ENCODE results near the gene SH3BP4.

- TF ChIP-seq CTCF (IDR thresholded peaks at IDR 0.05; ENCODE audit: low read depth, low read length, poor library complexity, severe bottlenecking), result no peak
- TF ChIP-seq EZH2phosphoT487 (IDR thresholded peaks at IDR 0.05; ENCODE audit: borderline replicate concordance, low read length), result no peak
Measured at GRCh38 chr2:235007664-235008457, 56.0 kb downstream of the SH3BP4 start.
